HG02981 (cell line): ENCODE measurements around the gene GASK1A.
"Not testable (repeated sequence)": the region's sequence is repeated elsewhere in the genome, so short reads cannot be mapped to it uniquely, and the experiment has no call there.

Experiments
- ATAC-seq: cut with Tn5 transposase; IDR thresholded peaks from one replicate; pipeline ENCODE4 v1.9.1; 2021; ENCODE audit warnings: mild to moderate bottlenecking, moderate library complexity; ENCODE audit not compliant: unreplicated experiment

The GASK1A gene

GRCh38 chr3:43055806-43056770, 77.0 kb downstream of the GASK1A start:
- no peak for ATAC-seq

GRCh38 chr3:43059456-43059855, 80.3 kb downstream of the GASK1A start:
- no peak for ATAC-seq

GRCh38 chr3:43061101-43061895, 82.2 kb downstream of the GASK1A start:
- ATAC-seq = no peak

- ATAC-seq = no peak
Measured at GRCh38 chr3:43062040-43062563, 83.0 kb downstream of the GASK1A start.

GRCh38 chr3:43062564-43063040, 83.5 kb downstream of the GASK1A start:
- no peak for ATAC-seq

- ATAC-seq = no peak
Measured at GRCh38 chr3:43063114-43063513, 84.0 kb downstream of the GASK1A start.

GRCh38 chr3:43070670-43071069, 91.6 kb downstream of the GASK1A start:
- ATAC-seq = not testable (repeated sequence)

- ATAC-seq = no peak
Measured at GRCh38 chr3:43071313-43071893, 92.3 kb downstream of the GASK1A start.

- ATAC-seq = no peak
Measured at GRCh38 chr3:43072361-43072760, 93.2 kb downstream of the GASK1A start.

- no peak for ATAC-seq
Measured at GRCh38 chr3:43073116-43073835, 94.2 kb downstream of the GASK1A start.

GRCh38 chr3:43073836-43074220, 94.7 kb downstream of the GASK1A start:
- ATAC-seq = no peak

GRCh38 chr3:43074482-43074881, 95.4 kb downstream of the GASK1A start:
- ATAC-seq = no peak

- ATAC-seq = no peak
Measured at GRCh38 chr3:43074901-43075689, 96.0 kb downstream of the GASK1A start.

GRCh38 chr3:43075904-43076661, 97.0 kb downstream of the GASK1A start:
- no peak for ATAC-seq

GRCh38 chr3:43076857-43077256, 97.7 kb downstream of the GASK1A start:
- no peak for ATAC-seq

- no peak for ATAC-seq
Measured at GRCh38 chr3:43077261-43077660, 98.2 kb downstream of the GASK1A start.

GRCh38 chr3:43077707-43078106, 98.6 kb downstream of the GASK1A start:
- no peak for ATAC-seq

- ATAC-seq = no peak
Measured at GRCh38 chr3:43079536-43080332, 100.6 kb downstream of the GASK1A start.
